HG03469 (cell line): ENCODE results near the gene RAB30.

Experiments
- ATAC-seq: cut with Tn5 transposase; IDR thresholded peaks from one replicate; pipeline ENCODE4 v1.9.1; 2021; ENCODE audit warnings: mild to moderate bottlenecking, moderate library complexity, moderate number of reproducible peaks; ENCODE audit not compliant: unreplicated experiment

Gene RAB30

DNA sequence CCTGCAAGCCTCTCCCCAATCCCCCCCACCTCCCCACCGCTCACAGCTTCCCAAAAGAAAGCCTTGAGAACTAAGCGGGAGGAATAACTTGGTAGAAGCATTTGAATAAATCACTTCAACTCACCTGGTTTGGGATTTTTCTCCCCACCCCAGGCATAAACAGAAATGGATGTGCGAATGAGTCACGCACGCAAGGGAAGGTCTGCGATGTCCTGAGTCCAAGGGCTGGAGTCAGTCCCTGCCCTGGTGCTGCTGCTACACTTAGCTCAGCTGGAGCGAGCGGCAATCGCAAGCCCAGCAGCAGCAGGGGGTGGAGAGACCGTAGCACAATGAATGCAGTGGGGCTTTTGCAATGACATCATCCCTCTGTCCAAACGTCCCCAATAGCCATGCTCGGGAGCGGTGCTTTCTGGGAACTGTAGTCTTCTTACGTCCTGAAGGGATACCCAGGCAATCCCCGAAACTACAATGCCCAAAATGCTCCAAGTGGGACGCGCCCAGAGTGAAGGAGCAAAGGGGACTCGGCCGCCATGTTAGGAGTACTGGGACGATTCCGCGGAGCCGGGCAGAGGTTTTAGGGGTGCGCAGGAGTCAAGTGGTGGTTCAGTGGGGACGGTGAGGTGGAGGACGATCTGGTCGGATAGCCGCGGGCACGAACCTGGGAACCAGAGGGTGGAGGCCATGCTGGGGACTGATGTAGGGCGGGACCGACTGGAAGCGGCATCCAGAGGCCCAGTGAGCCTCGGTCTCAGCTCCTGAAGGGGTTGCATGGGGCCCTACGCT, at the start of gene RAB30:
RAB30 (minus strand) TSS at position 331 of the 783 bp plus-strand sequence. CDS start 74,581 bp downstream, outside the sequence.
- ATAC-seq = peak; percentile 98

- no peak for ATAC-seq
Observed at GRCh38 chr11:83120327-83120726, 48.6 kb upstream of the RAB30 start.

GRCh38 chr11:83119216-83119615, 47.5 kb upstream of the RAB30 start:
- ATAC-seq = no peak

DNA sequence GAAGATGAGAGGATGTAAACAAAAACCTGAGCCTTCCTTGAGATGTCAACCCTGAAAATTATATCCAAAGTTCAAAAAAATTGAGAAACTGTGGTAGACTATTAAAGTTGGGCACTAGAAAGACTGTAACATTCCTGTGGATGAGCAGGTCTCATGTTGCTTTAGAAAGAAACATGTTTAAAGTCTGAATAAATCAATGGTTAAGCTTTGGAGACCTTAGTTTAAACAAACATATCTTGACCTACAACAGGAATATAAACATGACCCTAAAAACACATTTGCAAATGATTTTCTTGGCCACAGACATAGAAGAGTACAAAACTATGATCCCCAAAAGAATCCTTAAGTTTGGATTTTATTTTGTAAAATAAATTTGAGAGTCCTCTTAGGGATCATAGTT, 47.1 kb upstream of the RAB30 start:
- ATAC-seq = no peak

DNA sequence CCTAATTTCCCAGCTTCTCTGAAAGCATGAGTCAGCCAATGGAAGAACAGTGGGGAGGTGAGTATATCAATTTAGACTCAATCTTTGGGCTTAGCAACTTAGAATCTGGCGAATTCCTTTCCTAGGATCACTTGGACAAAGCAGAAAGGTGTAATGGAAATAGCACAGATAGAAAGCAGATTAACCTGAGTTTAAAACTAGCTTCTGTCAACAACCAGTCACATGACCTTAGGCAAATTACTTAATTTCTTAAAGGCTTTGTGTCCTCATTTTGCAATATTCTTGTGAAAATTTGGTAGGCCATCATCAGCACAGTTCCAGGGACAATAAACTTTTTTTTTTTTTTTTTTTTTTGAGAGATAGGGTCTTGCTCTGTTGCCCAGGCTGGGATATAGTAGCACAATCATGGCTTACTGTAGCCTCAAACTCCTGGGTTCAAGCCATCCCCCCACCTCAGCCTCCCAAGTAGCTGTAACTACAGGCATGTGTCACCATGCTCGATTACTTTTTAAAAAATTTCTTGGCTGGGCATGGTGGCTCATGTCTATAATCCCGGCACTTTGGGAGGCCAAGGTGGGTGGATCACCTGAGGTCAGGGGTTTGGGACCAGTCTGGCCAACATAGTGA, 44.4 kb upstream of the RAB30 start:
- ATAC-seq = no peak

DNA sequence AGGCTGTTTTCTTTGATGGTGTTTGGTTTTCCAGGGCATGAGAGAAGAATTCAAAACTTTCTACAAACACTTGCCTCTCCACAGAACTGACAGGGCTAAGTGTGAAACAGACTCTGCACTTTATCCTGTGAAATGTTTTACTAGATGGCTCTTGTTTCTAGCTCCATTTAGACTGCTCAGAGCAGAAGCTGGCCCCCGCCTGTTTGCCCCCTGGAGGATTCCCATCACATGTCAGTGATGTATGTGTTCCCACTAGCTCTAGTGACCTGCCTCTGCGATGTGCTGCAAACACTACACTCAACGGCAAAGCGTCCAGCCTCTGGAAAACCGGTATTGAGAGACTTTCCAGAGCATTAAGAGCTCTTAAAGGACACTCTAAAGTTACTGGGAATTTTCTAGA, 43.9 kb upstream of the RAB30 start:
- no peak for ATAC-seq

GRCh38 chr11:83115026-83115425, 43.3 kb upstream of the RAB30 start:
- ATAC-seq = no peak

DNA sequence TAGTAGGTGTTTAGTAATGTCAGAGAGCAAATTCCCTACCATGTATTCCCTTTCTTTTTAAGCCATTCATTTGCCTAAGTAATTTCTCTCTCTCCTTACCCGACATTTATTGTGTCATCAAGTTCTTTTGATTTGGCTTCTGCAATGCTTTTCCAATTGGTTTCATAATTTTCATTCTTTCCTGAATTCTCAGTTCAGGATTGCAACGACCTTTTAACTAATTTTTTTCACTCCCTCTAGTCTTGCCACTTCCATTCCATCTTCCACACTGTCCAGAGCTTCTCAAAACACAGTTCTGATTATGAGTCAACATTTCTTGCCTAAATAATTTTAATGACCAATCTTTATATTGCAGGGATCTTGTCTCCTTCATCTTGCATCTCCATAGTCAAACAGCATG, 41.2 kb upstream of the RAB30 start:
- ATAC-seq = no peak

DNA sequence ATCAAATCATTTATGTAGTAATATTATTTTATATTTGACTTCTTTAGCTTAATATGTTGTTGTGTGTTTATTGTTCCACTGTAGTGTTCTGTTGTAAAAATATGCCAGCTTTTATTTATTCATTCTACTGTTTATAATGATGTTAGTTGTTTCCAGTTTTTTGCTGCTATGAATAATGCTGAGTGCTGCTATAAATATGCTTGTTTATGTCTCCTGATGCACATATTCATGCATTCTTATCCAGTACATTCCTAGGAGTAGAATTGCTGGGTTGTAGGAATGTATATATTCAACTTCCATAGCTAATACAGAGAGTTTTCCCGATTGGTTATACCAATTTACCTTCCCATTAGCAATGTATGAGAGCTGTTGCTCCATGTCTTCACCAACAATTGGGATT, 33.5 kb upstream of the RAB30 start:
- ATAC-seq = no peak

- no peak for ATAC-seq
Observed at GRCh38 chr11:83102834-83103233, 31.1 kb upstream of the RAB30 start.

- ATAC-seq = no peak
Observed at GRCh38 chr11:83097429-83098075, 25.9 kb upstream of the RAB30 start.

- no peak for ATAC-seq
Observed at GRCh38 chr11:83093634-83094033, 21.9 kb upstream of the RAB30 start.

DNA sequence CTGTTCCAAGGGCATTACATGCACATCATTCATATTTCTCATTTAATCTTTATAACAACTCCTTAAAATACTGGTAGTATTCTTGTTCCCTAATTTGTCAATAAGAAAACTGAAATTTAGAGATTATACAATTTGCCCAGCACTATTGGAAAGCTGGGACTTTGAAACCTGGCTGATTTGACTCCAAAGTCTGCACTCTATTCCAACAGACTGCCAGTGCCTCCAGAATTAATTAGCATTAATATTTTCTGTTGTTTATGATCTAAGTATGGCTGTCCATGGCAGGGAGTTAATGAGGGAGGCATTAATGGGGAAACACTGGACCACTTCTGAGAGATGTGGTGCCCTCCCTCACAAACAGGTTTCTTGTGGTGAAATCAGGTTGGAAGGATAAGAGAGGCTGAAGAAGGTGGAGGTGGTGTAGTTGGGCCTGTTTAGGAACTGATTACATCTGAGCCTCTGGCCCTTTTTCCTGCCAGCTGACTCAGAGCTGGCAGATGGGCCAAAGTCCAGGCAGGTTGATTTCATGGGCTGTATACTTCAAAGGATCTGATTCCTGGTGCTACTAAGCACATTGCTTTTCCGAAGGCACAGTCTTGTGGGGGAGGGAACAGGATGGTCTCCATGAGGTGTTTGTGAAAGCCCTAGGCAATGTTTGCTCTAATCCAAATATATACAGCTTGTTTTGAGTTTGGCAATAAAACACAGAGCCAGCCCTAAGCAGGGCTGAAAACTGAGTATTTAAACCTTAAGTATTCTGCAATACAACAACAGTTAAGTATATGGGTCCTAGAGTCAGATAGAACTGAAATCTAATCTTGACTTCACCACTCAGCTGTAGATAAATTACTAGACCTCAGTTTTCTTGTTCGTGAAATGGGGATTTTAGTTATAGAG, 21.0 kb upstream of the RAB30 start:
- no peak for ATAC-seq

- no peak for ATAC-seq
Observed at GRCh38 chr11:83088965-83089364, 17.3 kb upstream of the RAB30 start.

- ATAC-seq = no peak
Observed at GRCh38 chr11:83087035-83087434, 15.3 kb upstream of the RAB30 start.

- ATAC-seq = no peak
Observed at GRCh38 chr11:83079820-83080219, 8.1 kb upstream of the RAB30 start.

DNA sequence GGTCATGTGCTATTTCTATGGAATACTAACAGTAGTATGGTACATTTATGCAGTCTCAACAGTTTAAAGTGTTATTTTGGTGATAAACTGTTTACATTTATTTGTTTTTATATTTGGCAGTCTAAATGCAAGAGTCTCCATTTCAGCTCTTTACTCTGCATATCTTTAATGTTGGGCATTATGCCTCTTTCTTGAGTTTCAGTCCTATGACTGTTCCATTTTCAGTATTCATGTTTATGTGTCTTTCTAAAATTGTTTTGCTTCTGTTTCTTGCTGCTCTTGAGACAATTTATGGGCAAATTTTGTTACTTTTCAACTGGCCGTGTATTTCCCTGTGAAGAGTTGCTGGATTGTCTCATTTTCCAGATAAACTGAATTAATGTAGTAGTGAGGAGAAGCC, 6.6 kb upstream of the RAB30 start:
- no peak for ATAC-seq

GRCh38 chr11:83073884-83074283, 2.2 kb upstream of the RAB30 start:
- no peak for ATAC-seq

- no peak for ATAC-seq
Observed at GRCh38 chr11:83073258-83073657, 1.6 kb upstream of the RAB30 start.

DNA sequence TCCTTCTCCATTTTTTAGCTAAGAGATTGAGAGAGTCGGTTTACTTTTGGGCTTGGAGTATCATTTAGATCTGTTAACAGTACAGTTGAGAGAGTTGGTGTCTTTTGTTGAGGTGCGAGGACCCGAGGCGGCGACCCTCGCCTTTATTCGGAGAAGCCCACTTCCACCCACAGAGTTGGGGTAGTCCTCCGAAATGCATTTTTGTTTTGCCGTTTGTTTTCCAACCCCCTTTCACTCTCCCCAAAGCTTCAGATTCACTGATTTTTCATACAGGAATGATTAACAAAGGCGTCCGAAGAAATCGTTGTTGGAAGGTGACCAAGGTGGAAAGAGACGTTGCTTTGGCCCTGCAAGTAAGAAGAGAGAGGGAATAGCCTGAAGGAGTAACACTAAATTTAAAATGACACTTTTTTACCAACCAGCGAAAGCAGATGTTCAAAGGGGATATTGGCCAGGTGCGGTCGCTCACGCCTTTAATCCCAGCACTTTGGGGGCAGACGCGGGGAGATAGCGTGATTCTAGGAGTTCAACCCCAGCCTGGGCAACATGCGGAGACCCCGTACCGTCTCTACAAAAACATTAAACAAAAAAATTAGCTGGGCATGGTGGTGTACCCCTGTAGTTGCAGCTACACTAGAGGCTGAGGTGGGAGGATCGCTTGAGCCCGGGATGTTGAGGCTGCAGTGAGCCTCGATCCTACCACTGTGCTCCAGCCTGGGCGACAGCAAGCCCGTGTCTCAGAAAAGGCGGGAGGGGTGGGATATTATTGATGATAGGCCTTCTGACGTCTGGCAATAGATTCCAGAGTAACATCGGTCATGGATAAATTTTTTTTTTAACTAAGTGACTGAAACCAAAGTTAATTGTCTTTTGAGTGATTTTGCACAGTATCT, 899 bp upstream of the RAB30 start:
- ATAC-seq = no peak
